Choroid plexus epithelial cell (primary cell): ENCODE results near the gene CHST7.

Source experiments
- DNase-seq: peaks from one replicate; pipeline ENCODE4 v3.0.0-alpha.2; 2010; ENCODE audit warnings: low read depth
- H3K4me3 ChIP-seq: 2 replicates; pipeline ENCODE4 v1.5.1; 2011; ENCODE audit warnings: low read depth, mild to moderate bottlenecking, control low read depth, low read length, moderate library complexity
- CTCF ChIP-seq: conservative IDR thresholded peaks from 2 replicates; pipeline ENCODE4 v1.5.1; 2011; ENCODE audit warnings: low read depth, mild to moderate bottlenecking, control low read depth, inconsistent platforms, low read length, moderate library complexity

Gene CHST7

DNA sequence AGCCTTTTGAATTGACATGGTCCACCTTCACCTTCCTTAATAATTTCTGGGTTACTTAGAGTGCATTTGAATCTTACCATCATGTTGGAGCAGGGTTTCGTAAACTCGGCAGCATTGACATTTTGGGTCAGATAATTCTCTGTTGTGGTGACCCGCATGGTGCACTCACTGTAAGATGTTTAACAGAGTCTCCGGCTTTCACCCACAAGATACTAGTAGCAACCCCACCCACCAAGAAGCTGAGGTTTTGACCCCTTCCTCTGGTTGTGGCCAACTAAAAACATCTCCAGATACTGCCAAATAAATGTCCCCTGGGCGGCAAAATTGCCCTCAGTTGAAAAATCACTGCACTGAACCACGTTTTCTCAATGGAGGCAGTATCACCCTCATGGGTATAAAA is 62.7 kb downstream of the CHST7 start:
- DNase-seq, result no peak
- H3K4me3 ChIP-seq, result no peak overlapping the region
- TF ChIP-seq CTCF, result no peak

DNA sequence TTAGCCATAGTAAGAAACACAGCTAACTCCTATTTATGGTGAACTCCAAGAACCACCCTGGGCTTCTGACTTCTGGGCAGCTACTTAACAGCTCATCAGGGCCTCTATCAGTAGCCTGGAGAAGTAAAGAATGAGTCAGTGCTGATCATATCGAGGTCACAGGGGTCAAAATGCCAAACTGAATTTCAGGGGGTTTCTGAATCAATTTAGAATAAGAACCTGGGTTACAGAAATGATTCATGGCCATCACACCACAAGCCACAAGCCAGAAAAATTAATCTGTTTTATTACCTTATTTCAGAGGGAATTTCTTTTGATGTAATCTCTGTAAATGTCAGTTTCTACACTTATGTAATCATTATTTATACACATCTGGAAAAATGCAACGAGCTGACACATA is 64.4 kb downstream of the CHST7 start:
- H3K4me3 ChIP-seq, result no peak overlapping the region
- TF ChIP-seq CTCF, result no peak
- DNase-seq, result no peak

DNA sequence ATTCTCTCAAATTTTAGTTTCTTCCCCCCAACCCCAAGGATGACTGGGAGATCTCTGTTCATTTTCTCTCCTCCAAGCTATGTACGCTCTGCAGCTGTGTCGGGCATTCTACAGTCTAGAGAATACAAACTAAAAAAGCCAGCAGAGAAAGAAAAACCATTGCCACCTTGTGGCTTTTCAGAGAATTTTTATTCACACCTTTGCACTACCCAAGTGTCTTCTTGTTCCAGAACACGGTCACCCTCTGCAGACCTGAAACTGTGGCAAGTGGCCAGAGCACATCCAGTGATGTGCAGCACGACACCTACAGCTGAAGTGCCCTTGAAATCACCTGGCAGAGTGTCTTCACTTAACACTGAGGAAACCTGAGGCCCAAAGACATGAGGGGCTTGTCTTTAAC is 68.6 kb downstream of the CHST7 start:
- no peak overlapping the region for H3K4me3 ChIP-seq
- TF ChIP-seq CTCF, result peak; percentile 42
- DNase-seq, result peak; percentile 57

DNA sequence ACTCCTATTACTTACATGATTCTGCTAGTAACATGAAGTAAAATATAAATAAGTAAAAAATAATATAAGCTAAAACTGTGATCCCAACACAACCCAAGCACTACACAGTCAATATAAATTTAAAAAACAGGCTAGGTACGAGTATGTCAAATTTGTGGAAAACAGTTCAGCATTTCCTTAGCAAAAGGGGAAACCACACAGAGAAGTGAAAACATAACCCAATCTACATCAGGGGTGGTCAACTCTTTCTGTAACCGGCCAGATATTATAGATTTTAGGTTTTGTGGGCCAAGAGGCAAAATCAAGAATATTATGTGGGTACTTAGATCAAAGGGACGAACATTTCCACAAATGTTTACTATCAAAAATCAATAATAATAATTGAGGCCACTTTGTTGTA is 70.1 kb downstream of the CHST7 start:
- H3K4me3 ChIP-seq, result no peak overlapping the region
- TF ChIP-seq CTCF, result no peak
- DNase-seq, result no peak

GRCh38 chrX:46645614-46646013 is 72.0 kb downstream of the CHST7 start:
- no peak for TF ChIP-seq CTCF
- no peak overlapping the region for H3K4me3 ChIP-seq
- no peak for DNase-seq

DNA sequence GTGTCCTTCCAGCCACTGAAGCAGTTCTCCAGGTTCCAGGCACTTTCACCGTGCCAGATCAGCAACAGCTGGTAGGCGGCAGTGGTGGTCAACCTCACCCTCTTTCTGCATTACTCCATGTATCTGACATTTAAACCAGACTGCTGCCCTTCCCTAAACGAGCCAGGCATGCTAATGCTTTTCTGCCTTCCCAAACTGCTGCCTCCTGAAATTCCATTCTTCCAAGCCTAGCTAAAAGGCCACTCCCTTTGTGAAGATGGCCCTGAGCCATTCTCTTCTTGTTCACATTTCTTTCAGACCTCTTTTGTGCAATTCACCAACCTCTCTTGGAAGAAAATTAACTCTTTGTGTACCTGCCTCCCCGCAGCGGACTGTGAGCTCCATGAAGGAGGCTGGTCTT is 73.7 kb downstream of the CHST7 start:
- DNase-seq, result no peak
- H3K4me3 ChIP-seq, result no peak overlapping the region
- no peak for TF ChIP-seq CTCF
